ENCODE measurements around the gene CHGA.

- TF ChIP-seq CTCF (IDR thresholded peaks at IDR 0.05 in 2 of 3, conservative IDR thresholded peaks at IDR 0.05 in 1 of 3; ENCODE audit: borderline replicate concordance in 1 of 3, insufficient read depth in 1 of 3, low read depth in 2 of 3, low read length in 2 of 3) = no peak
- no peak for TF ChIP-seq ATF3 (IDR thresholded peaks at IDR 0.05)
- no peak for TF ChIP-seq ZNF274 (IDR thresholded peaks at IDR 0.05; ENCODE audit: low read depth, low read length)
- TF ChIP-seq REST (IDR thresholded peaks at IDR 0.05; ENCODE audit: low read depth) = no peak
- TF ChIP-seq EZH2 (IDR thresholded peaks at IDR 0.05) = no peak
- TF ChIP-seq MAX (IDR thresholded peaks at IDR 0.05) = no peak
Observed at GRCh38 chr14:92969871-92970270, 46.9 kb downstream of the CHGA start.

Data from HCT116 (cell line).